AG04450 (cell line): Measurements from ENCODE around the gene RAB15. TPM values are rescaled to one million over a fixed set of nuclear protein-coding genes. Genes with fewer than 3 reads are reported as not detected.

Experiments used
- CTCF ChIA-PET: fragments of 300-600, 350-600 bp; formaldehyde crosslinking; extraction: SDS; loops from one replicate; lab custom pipeline; 2022; ENCODE audit warnings: antibody characterized with exemption, inconsistent platforms; lab: Charles Lee
- POLR2A ChIA-PET: fragments of 350-600 bp; formaldehyde crosslinking; extraction: SDS; loops from one replicate; lab custom pipeline; 2021; ENCODE audit warnings: antibody characterized with exemption, inconsistent platforms; lab: Yijun Ruan, JAX
- DNase-seq: peaks from one replicate; pipeline ENCODE4 v3.0.0-alpha.2; 2011; ENCODE audit warnings: low read depth, low spot score
- H3K27ac ChIP-seq: one replicate; pipeline ENCODE4 v1.5.1; 2012; ENCODE audit warnings: low read depth, low read length, control low read depth
- H3K27me3 ChIP-seq: one replicate; pipeline ENCODE4 v1.6.0; 2012; ENCODE audit warnings: low read length; ENCODE audit not compliant: control insufficient read depth, insufficient read depth
- H3K4me3 ChIP-seq: 2 replicates; pipeline ENCODE4 v1.5.1; 2011; ENCODE audit warnings: mild to moderate bottlenecking, low read depth, low read length, control low read depth
- H3K9me3 ChIP-seq: 2 replicates; pipeline ENCODE4 v1.5.1; 2012; ENCODE audit warnings: low read length; ENCODE audit not compliant: control insufficient read depth, insufficient read depth
- polyA plus RNA-seq: library from polyadenylated mRNA; depleted of rRNA; stranded (reverse); fragments of >200 nt; gene quantifications from 2 replicates; pipeline ENCODE4 v1.2.3, GENCODE V29; 2011
- TF ChIP-seq, protein P1 (sequence below): IDR thresholded peaks from 2 replicates; pipeline ENCODE4 v1.5.1; 2011; ENCODE audit warnings: low read depth, low read length, control low read depth, inconsistent platforms

RAB15 gene
- polyA plus RNA-seq, 1 experiment, result 11.0 TPM

DNA sequence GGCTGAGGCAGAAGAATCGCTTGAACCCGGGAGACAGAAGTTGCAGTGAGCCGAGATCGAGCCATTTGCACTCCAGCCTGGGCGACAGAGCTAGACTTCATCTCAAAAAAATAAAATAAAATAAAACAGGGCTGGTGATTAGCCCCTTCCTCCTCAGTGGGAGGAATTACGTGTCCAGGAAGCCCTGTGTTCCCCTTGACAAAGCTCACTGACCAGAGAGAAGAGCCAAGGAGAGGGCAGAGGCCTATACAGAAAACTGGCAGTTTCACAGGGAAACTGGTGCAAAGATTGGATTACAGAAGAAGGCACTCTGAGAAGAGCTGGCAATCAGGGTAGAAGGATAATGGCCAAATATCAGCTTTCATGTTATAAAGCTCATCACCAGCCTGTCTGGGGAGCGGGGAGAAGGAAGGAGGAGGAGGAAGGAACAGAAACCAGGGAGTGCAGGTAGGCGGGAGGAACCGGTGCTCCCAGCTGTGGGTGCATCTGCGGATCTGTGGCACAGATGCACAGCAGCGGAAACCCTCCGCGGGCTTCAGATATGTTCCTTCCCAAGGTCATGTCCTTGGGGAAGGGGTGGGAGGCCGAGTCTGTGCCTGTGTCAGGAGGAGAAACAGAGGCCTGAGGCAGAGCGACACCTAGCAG lies 6.7 kb downstream of the RAB15 start:
- Histone ChIP-seq H3K9me3 (no peaks in the 10 kb centered on the region), H3K27ac (no peak overlapping the region), H3K4me3 (no peak overlapping the region), H3K27me3 (peaks cover 3% of the 10 kb centered on the region)
- CTCF ChIA-PET, result interaction anchor here (1.7 kb wide), 1 partner anchor 54 kb away, joined by 5 read pairs; no protein-coding TSS in a partner anchor
- TF ChIP-seq, protein P1, sequence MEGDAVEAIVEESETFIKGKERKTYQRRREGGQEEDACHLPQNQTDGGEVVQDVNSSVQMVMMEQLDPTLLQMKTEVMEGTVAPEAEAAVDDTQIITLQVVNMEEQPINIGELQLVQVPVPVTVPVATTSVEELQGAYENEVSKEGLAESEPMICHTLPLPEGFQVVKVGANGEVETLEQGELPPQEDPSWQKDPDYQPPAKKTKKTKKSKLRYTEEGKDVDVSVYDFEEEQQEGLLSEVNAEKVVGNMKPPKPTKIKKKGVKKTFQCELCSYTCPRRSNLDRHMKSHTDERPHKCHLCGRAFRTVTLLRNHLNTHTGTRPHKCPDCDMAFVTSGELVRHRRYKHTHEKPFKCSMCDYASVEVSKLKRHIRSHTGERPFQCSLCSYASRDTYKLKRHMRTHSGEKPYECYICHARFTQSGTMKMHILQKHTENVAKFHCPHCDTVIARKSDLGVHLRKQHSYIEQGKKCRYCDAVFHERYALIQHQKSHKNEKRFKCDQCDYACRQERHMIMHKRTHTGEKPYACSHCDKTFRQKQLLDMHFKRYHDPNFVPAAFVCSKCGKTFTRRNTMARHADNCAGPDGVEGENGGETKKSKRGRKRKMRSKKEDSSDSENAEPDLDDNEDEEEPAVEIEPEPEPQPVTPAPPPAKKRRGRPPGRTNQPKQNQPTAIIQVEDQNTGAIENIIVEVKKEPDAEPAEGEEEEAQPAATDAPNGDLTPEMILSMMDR, result no peak
- DNase-seq, result no peak
- POLR2A ChIA-PET, result no interaction called here

- TF ChIP-seq, protein P1, result no peak
- H3K27ac ChIP-seq, result no peak overlapping the region
- H3K27me3 ChIP-seq, result no peaks in the 10 kb centered on the region
- POLR2A ChIA-PET, result no interaction called here
- no peaks in the 10 kb centered on the region for H3K9me3 ChIP-seq
- CTCF ChIA-PET, result interaction anchor here (0.5 kb wide), 1 partner anchor 19 kb away, joined by 3 read pairs; no protein-coding TSS in a partner anchor
- H3K4me3 ChIP-seq, result no peak overlapping the region
- no peak for DNase-seq
Observed at GRCh38 chr14:64963611-64964010, 8.5 kb downstream of the RAB15 start.

- TF ChIP-seq, protein P1, result no peak
- ChIA-PET CTCF (interaction anchor here (0.6 kb wide), 1 partner anchor 15 kb away, joined by 3 read pairs; no protein-coding TSS in a partner anchor), POLR2A (no interaction called here)
Observed at GRCh38 chr14:64960762-64961276, 11.3 kb downstream of the RAB15 start.

DNA sequence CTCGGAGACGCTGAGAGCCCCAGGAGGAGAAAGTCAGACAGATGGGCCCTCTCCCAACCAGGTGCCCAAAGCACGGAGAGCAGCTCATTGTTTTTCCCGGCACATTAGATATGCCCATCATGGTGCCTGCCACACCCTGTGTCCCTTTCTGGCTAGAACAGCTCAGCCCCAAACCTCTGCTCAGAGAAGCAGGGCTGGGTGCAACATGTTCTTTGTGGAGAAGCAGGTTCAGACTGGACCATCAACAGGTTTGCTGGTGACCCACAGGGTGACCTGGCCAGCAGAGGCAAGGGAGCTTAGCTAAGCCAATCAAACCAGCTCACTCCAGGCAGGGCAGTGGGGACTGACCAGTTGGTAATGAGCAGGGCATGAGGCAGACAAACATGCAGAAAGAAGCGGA lies 13.4 kb downstream of the RAB15 start:
- TF ChIP-seq, protein P1, result no peak
- Histone ChIP-seq H3K4me3 (no peak overlapping the region), H3K9me3 (no peaks in the 10 kb centered on the region), H3K27ac (no peak overlapping the region), H3K27me3 (no peaks in the 10 kb centered on the region)
- DNase-seq, result no peak
- ChIA-PET CTCF (interaction anchor here (0.8 to 1.3 kb wide), 2 partner anchors 25 to 28 kb away, joined by 3 read pairs; partner anchors contain the start of gene FNTB), POLR2A (no interaction called here)

More at GRCh38 chr14:64960762-64961276, 11.3 kb downstream of the RAB15 start:
- Histone ChIP-seq H3K9me3 (no peaks in the 10 kb centered on the region), H3K4me3 (no peak overlapping the region), H3K27me3 (no peaks in the 10 kb centered on the region), H3K27ac (no peak overlapping the region)
- DNase-seq, result no peak

DNA sequence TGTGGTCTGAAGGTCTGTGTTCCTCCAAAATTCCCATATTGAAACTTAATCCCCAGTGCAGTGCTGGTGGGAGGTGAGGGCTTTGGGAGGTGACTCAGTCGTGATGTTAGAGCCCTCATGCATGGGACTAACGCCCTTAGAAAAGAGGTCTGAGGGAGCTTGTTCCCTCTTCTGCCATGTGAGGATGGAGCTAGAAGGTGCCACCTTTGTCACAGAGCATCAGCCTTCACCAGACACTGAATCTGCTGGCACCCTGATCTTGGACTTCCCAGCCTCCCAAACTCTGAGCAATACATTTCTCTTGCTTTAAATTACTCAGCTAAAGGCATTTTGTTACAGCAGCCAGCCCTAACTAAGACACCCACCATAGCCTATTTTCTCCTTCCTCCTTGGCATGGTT lies 13.9 kb downstream of the RAB15 start:
- Histone ChIP-seq H3K27ac (no peak overlapping the region), H3K4me3 (no peak overlapping the region), H3K9me3 (no peaks in the 10 kb centered on the region), H3K27me3 (no peaks in the 10 kb centered on the region)
- POLR2A ChIA-PET, result no interaction called here
- TF ChIP-seq, protein P1, result no peak
- CTCF ChIA-PET, result interaction anchor here (0.8 kb wide), 1 partner anchor 26 kb away, joined by 3 read pairs; no protein-coding TSS in a partner anchor
- DNase-seq, result no peak
